WERI-Rb-1 (cell line): ENCODE data around the gene PRKCG.

Experiments used
- DNase-seq: peaks from one replicate; pipeline ENCODE4 v3.0.0-alpha.2; 2020
- H3K27ac ChIP-seq: fragments of 250-450 bp; sonication (Bioruptor Pico); 2 replicates; pipeline ENCODE4 v1.5.1; 2020; ENCODE audit warnings: mild to moderate bottlenecking, moderate library complexity
- H3K27me3 ChIP-seq: fragments of 250-450 bp; sonication (Bioruptor Pico); 2 replicates; pipeline ENCODE4 v1.5.1; 2021; ENCODE audit warnings: mild to moderate bottlenecking, low read depth, moderate library complexity; ENCODE audit not compliant: insufficient read depth, severe bottlenecking
- H3K36me3 ChIP-seq: fragments of 250-450 bp; sonication (Bioruptor Pico); 2 replicates; pipeline ENCODE4 v1.5.1; 2020; ENCODE audit warnings: mild to moderate bottlenecking, moderate library complexity
- H3K4me3 ChIP-seq: 2 replicates; pipeline ENCODE4 v1.5.1; 2011; ENCODE audit warnings: low read depth, mild to moderate bottlenecking, control low read depth, low read length
- H3K9me3 ChIP-seq: fragments of 250-450 bp; sonication (Bioruptor Pico); 2 replicates; pipeline ENCODE4 v1.5.1; 2021; ENCODE audit warnings: mild to moderate bottlenecking, moderate library complexity; ENCODE audit not compliant: severe bottlenecking
- CTCF ChIP-seq: IDR thresholded peaks from 2 replicates; pipeline ENCODE4 v1.5.1; 2011; ENCODE audit warnings: low read depth, mild to moderate bottlenecking, control low read depth, inconsistent platforms, low read length

The PRKCG gene

GRCh38 chr19:53871454-53871853 is 10.5 kb upstream of the PRKCG start:
- no peaks in the 10 kb centered on the region for H3K9me3 ChIP-seq
- no peak overlapping the region for H3K4me3 ChIP-seq
- no peak for TF ChIP-seq CTCF
- no peak for DNase-seq
- H3K27me3 ChIP-seq, result no peaks in the 10 kb centered on the region
- H3K27ac ChIP-seq, result no peak overlapping the region
- peaks cover 8% of the 10 kb centered on the region for H3K36me3 ChIP-seq

- Histone ChIP-seq H3K4me3 (no peak overlapping the region), H3K9me3 (no peaks in the 10 kb centered on the region), H3K36me3 (peaks cover 8% of the 10 kb centered on the region), H3K27me3 (no peaks in the 10 kb centered on the region), H3K27ac (no peak overlapping the region)
- TF ChIP-seq CTCF, result no peak
- no peak for DNase-seq
Observed at GRCh38 chr19:53872762-53873161, 9.2 kb upstream of the PRKCG start.

- peaks cover 8% of the 10 kb centered on the region for H3K36me3 ChIP-seq
- no peak for TF ChIP-seq CTCF
- no peaks in the 10 kb centered on the region for H3K9me3 ChIP-seq
Observed at GRCh38 chr19:53873773-53874605, 8.0 kb upstream of the PRKCG start.

GRCh38 chr19:53874606-53874990 is 7.4 kb upstream of the PRKCG start:
- Histone ChIP-seq H3K9me3 (no peaks in the 10 kb centered on the region), H3K36me3 (peaks cover 8% of the 10 kb centered on the region), H3K27ac (no peak overlapping the region), H3K27me3 (no peaks in the 10 kb centered on the region), H3K4me3 (no peak overlapping the region)
- TF ChIP-seq CTCF, result no peak
- DNase-seq, result no peak

More at GRCh38 chr19:53873773-53874605, 8.0 kb upstream of the PRKCG start:
- H3K27me3 ChIP-seq, result no peaks in the 10 kb centered on the region
- H3K4me3 ChIP-seq, result no peak overlapping the region
- no peak overlapping the region for H3K27ac ChIP-seq
- DNase-seq, result no peak

GRCh38 chr19:53875602-53876325 is 6.2 kb upstream of the PRKCG start:
- Histone ChIP-seq H3K27me3 (no peaks in the 10 kb centered on the region), H3K36me3 (peaks cover 8% of the 10 kb centered on the region), H3K4me3 (no peak overlapping the region), H3K9me3 (no peaks in the 10 kb centered on the region), H3K27ac (no peak overlapping the region)
- TF ChIP-seq CTCF, result no peak
- DNase-seq, result no peak
